GM12878 (cell line): ENCODE measurements around the gene BRD2. TPM values are rescaled to one million over a fixed set of nuclear protein-coding genes. Genes with fewer than 3 reads are reported as not detected.
A peak's percentile ranks its signal among the peaks of the same experiment; 100 is the strongest.

Experiments
- CBX5 ChIP-seq: sonication (generic); IDR thresholded peaks from 2 replicates; pipeline ENCODE4 v1.6.1; 2016; ENCODE audit warnings: low read depth, moderate library complexity, mild to moderate bottlenecking, inconsistent platforms
- DPF2 ChIP-seq: fragments of 450-650 bp; IDR thresholded peaks from 2 replicates; pipeline ENCODE4 v1.6.1; 2017; ENCODE audit warnings: mild to moderate bottlenecking
- E4F1 ChIP-seq: fragments of 450-650 bp; IDR thresholded peaks from 2 replicates; pipeline ENCODE4 v1.6.1; 2018; ENCODE audit warnings: borderline replicate concordance, mild to moderate bottlenecking; ENCODE audit not compliant: partially characterized antibody
- HCFC1 ChIP-seq: fragments of 150-350 bp; IDR thresholded peaks from 2 replicates; pipeline ENCODE4 v1.6.1; 2014; ENCODE audit warnings: low read length
- MYB ChIP-seq: fragments of 150-350 bp; IDR thresholded peaks from 2 replicates; pipeline ENCODE4 v1.6.1; 2014; ENCODE audit warnings: mild to moderate bottlenecking, low read depth, low read length, borderline replicate concordance
- POLR2A ChIP-seq: IDR thresholded peaks from 2 replicates; pipeline ENCODE4 v1.6.1; 2011; ENCODE audit warnings: low read depth, mild to moderate bottlenecking, low read length
- POU2F2 ChIP-seq: IDR thresholded peaks from 3 replicates; pipeline ENCODE4 v1.6.1; 2011; ENCODE audit warnings: low read depth, mild to moderate bottlenecking, low read length, borderline replicate concordance
- RELB ChIP-seq: fragments of 450-650 bp; IDR thresholded peaks from 2 replicates; pipeline ENCODE4 v1.6.1; 2017; ENCODE audit warnings: low read depth, mild to moderate bottlenecking, moderate library complexity
- SMC3 ChIP-seq: IDR thresholded peaks from 2 replicates; pipeline ENCODE4 v1.6.1; 2011; ENCODE audit warnings: low read length, improper control_type of control experiment, borderline replicate concordance
- STAT1 ChIP-seq: fragments of 450-650 bp; conservative IDR thresholded peaks from 2 replicates; pipeline ENCODE4 v1.6.1; 2014; ENCODE audit warnings: antibody characterized with exemption, mild to moderate bottlenecking
- YBX1 ChIP-seq: fragments of 450-650 bp; IDR thresholded peaks from 2 replicates; pipeline ENCODE4 v1.6.1; 2016; ENCODE audit warnings: antibody characterized with exemption
- ZBTB40 ChIP-seq: fragments of 450-650 bp; IDR thresholded peaks from 2 replicates; pipeline ENCODE4 v1.6.1; 2016; ENCODE audit warnings: mild to moderate bottlenecking, moderate library complexity, borderline replicate concordance
- ZNF384 ChIP-seq: IDR thresholded peaks from 2 replicates; pipeline ENCODE4 v1.6.1; 2012; ENCODE audit warnings: low read depth, mild to moderate bottlenecking, low read length, improper control_type of control experiment, borderline replicate concordance
- polyA plus RNA-seq, 11 experiments: library from polyadenylated mRNA; depleted of rRNA in 4 of 11; unstranded in 6 of 11; stranded (reverse) in 5 of 11; fragments of >200 nt; fragmentation: Nextera tagmentation in 4 of 11; fragmentation: Illumina TruSeq in 1 of 11; extraction: Ambion mirVana in 4 of 11; extraction: Trizol in 1 of 11; gene quantifications; 1 replicate in 1 of 11; 2 replicates in 10 of 11; pipeline versions ENCODE4 v1.2.1 to v1.2.3, GENCODE V29; 2011 to 2016; ENCODE audit warnings: inconsistent platforms in 2 of 11, missing spikeins in 2 of 11, low read depth in 1 of 11
- total RNA-seq, 4 experiments: library from RNA; depleted of rRNA in 3 of 4; stranded (reverse); fragments of >200 nt in 3 of 4; fragmentation: Illumina TruSeq in 1 of 4; extraction: Trizol in 1 of 4; gene quantifications; 2 replicates each; pipeline versions ENCODE4 v1.2.1 to v1.2.3, GENCODE V29; 2013 to 2021
- TF ChIP-seq, protein P1 (sequence below): fragments of 450-650 bp; formaldehyde crosslinking; IDR thresholded peaks from 2 replicates; pipeline ENCODE4 v1.5.0; 2022; ENCODE audit warnings: mild to moderate bottlenecking, missing genetic modification characterization
- TF ChIP-seq, protein P2 (sequence below): fragments of 450-650 bp; IDR thresholded peaks from 2 replicates; pipeline ENCODE4 v1.6.1; 2016; ENCODE audit warnings: mild to moderate bottlenecking

Gene BRD2
- total and polyA plus RNA-seq, 10 of the 15 experiments (the other 5 are each of a cell fraction or from before 2014, with no cell fraction given), result 32.2 to 239 (median 139) TPM

- no peak for TF ChIP-seq YBX1
- TF ChIP-seq, protein P1, sequence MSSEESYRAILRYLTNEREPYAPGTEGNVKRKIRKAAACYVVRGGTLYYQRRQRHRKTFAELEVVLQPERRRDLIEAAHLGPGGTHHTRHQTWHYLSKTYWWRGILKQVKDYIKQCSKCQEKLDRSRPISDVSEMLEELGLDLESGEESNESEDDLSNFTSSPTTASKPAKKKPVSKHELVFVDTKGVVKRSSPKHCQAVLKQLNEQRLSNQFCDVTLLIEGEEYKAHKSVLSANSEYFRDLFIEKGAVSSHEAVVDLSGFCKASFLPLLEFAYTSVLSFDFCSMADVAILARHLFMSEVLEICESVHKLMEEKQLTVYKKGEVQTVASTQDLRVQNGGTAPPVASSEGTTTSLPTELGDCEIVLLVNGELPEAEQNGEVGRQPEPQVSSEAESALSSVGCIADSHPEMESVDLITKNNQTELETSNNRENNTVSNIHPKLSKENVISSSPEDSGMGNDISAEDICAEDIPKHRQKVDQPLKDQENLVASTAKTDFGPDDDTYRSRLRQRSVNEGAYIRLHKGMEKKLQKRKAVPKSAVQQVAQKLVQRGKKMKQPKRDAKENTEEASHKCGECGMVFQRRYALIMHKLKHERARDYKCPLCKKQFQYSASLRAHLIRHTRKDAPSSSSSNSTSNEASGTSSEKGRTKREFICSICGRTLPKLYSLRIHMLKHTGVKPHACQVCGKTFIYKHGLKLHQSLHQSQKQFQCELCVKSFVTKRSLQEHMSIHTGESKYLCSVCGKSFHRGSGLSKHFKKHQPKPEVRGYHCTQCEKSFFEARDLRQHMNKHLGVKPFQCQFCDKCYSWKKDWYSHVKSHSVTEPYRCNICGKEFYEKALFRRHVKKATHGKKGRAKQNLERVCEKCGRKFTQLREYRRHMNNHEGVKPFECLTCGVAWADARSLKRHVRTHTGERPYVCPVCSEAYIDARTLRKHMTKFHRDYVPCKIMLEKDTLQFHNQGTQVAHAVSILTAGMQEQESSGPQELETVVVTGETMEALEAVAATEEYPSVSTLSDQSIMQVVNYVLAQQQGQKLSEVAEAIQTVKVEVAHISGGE (CRISPR knock-in tag), result no peak
- TF ChIP-seq SMC3, result peak; percentile 41; the same call in 1 of the 2 replicates
- peak; percentile 93; the same call in 2 of the 3 replicates for TF ChIP-seq POU2F2
- TF ChIP-seq, protein P2, sequence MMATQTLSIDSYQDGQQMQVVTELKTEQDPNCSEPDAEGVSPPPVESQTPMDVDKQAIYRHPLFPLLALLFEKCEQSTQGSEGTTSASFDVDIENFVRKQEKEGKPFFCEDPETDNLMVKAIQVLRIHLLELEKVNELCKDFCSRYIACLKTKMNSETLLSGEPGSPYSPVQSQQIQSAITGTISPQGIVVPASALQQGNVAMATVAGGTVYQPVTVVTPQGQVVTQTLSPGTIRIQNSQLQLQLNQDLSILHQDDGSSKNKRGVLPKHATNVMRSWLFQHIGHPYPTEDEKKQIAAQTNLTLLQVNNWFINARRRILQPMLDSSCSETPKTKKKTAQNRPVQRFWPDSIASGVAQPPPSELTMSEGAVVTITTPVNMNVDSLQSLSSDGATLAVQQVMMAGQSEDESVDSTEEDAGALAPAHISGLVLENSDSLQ, result peak; percentile 73
- TF ChIP-seq MYB, result no peak
- no peak for TF ChIP-seq E4F1
- 0 out of 2 replicates have a peak, but pooled peaks have one; percentile 60 for TF ChIP-seq STAT1
- no peak for TF ChIP-seq CBX5
- TF ChIP-seq HCFC1, result peak; percentile 23; the same call in 1 of the 2 replicates
- TF ChIP-seq POLR2A, result peak; percentile 98
- no peak for TF ChIP-seq ZBTB40
- TF ChIP-seq ZNF384, result no peak
- peak; percentile 71; the same call in 1 of the 2 replicates for TF ChIP-seq RELB
- TF ChIP-seq DPF2, result peak; percentile 55; the same call in 1 of the 2 replicates
Measured at GRCh38 chr6:32952817-32953739, 15.3 kb upstream of the BRD2 start, which contains the start of gene HLA-DMA (continued).
